Uterus (tissue), 4 donors: ENCODE results near the gene KRTAP23-1. TPM values are rescaled to one million over a fixed set of nuclear protein-coding genes. Genes with fewer than 3 reads are reported as not detected.

Experiments used
- DNase-seq, 2 donors: peaks; one replicate each; pipeline ENCODE4 v3.0.0-alpha.2; 2019 to 2020
- H3K27ac ChIP-seq, 2 donors: fragments of 200-600 bp; sonication (generic); 1 replicate in 1 of 2; 2 replicates in 1 of 2; pipeline ENCODE4 v1.5.1; 2016 to 2018
- H3K27me3 ChIP-seq, 2 donors: fragments of 200-600 bp; sonication (generic); one replicate each; pipeline ENCODE4 v1.5.1; 2018 to 2019; ENCODE audit warnings: control low read depth in 1 of 2
- H3K36me3 ChIP-seq, 2 donors: fragments of 200-600 bp; sonication (generic); one replicate each; pipeline ENCODE4 v1.5.1; 2019; ENCODE audit warnings: control low read depth in 1 of 2
- H3K4me1 ChIP-seq, 2 donors: fragments of 200-600 bp; sonication (generic); one replicate each; pipeline ENCODE4 v1.5.1; 2018 to 2019; ENCODE audit warnings: control low read depth in 1 of 2
- H3K4me3 ChIP-seq, 2 donors: fragments of 200-600 bp; sonication (generic); 1 replicate in 1 of 2; 2 replicates in 1 of 2; pipeline ENCODE4 v1.5.1; 2018 to 2019; ENCODE audit warnings: mild to moderate bottlenecking in 1 of 2
- H3K9me3 ChIP-seq, 2 donors: fragments of 200-600 bp; sonication (generic); one replicate each; pipeline ENCODE4 v1.5.1; 2019; ENCODE audit warnings: control low read depth in 1 of 2
- CTCF ChIP-seq, 4 experiments: fragments of 200-600 bp in 2 of 4; fragments of 450-650 bp in 2 of 4; sonication (generic) in 2 of 4; IDR thresholded peaks; one replicate each; pipeline ENCODE4 v1.5.1; 2016 to 2019; ENCODE audit warnings: antibody characterized with exemption in 4 of 4, mild to moderate bottlenecking in 2 of 4, moderate library complexity in 1 of 4
- POLR2A ChIP-seq, 2 donors: fragments of 450-650 bp; IDR thresholded peaks; one replicate each; pipeline ENCODE4 v1.6.1; 2016; ENCODE audit warnings: antibody characterized with exemption in 2 of 2, mild to moderate bottlenecking in 1 of 2, moderate library complexity in 1 of 2
- intact Hi-C: fragments of 100-400 bp; cut with DNase I; formaldehyde crosslinking; loops from one replicate; pipeline ENCODE4 v1.15.1; 2023; ENCODE audit warnings: low total_unique reads
- total RNA-seq, 4 donors: library from RNA; depleted of rRNA in 3 of 4; stranded (reverse); fragments of >200 nt in 3 of 4; gene quantifications; one replicate each; pipeline versions ENCODE4 v1.1.0 to v1.2.4, GENCODE V29; 2014 to 2023
- donor health status: DM: yes; HTN: yes; CAD: no.

Gene KRTAP23-1
- total RNA-seq, 4 donors from 2014 or later = not detected

DNA sequence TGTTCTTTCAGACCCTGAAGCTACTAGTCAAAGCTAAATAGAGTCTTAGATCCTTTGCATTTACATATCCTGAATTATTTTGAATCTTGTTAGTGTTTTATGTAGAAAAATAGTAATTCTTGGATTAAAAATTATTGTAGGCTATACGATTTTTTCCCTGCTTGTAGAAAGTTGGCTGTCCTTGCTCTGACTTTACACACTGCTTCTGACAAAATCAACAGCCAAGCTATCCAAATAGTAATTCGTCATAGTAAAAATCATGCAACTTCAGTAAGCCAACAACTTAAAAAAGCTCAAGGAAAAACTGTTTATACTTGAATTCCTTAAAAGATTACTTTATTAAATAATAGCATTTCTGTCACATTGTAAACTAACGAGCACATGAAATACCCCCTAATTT is 7.5 kb upstream of the KRTAP23-1 start:
- no peak overlapping the region for H3K27ac ChIP-seq
- no peak for TF ChIP-seq CTCF (IDR thresholded peaks at IDR 0.05)
- no peak for TF ChIP-seq POLR2A (IDR thresholded peaks at IDR 0.05)
- intact Hi-C loops = no loop called here
- H3K9me3 ChIP-seq = no peaks in the 10 kb centered on the region
- no peaks in the 10 kb centered on the region for H3K36me3 ChIP-seq
- no peaks in the 10 kb centered on the region for H3K27me3 ChIP-seq
- H3K4me3 ChIP-seq = no peak overlapping the region
- H3K4me1 ChIP-seq = no peaks in the 10 kb centered on the region
- no peak for DNase-seq

GRCh38 chr21:30354308-30355005 is 6.1 kb upstream of the KRTAP23-1 start:
- no peak for TF ChIP-seq POLR2A (IDR thresholded peaks at IDR 0.05)
- no peak for TF ChIP-seq CTCF (IDR thresholded peaks at IDR 0.05)
- Histone ChIP-seq H3K36me3 (no peaks in the 10 kb centered on the region), H3K27me3 (no peaks in the 10 kb centered on the region), H3K4me1 (no peaks in the 10 kb centered on the region), H3K4me3 (no peak overlapping the region), H3K9me3 (no peaks in the 10 kb centered on the region), H3K27ac (no peak overlapping the region)
- no peak for DNase-seq
- intact Hi-C loops = no loop called here

GRCh38 chr21:30351534-30351933 is 3.1 kb upstream of the KRTAP23-1 start:
- H3K27ac ChIP-seq = no peak overlapping the region
- no peaks in the 10 kb centered on the region for H3K27me3 ChIP-seq
- H3K9me3 ChIP-seq = no peaks in the 10 kb centered on the region
- no peak overlapping the region for H3K4me3 ChIP-seq
- TF ChIP-seq CTCF (IDR thresholded peaks at IDR 0.05) (no peak), POLR2A (IDR thresholded peaks at IDR 0.05) (no peak)
- no peaks in the 10 kb centered on the region for H3K36me3 ChIP-seq
- no peaks in the 10 kb centered on the region for H3K4me1 ChIP-seq
- DNase-seq = no peak
- intact Hi-C loops = no loop called here

GRCh38 chr21:30349572-30349971 is 1.2 kb upstream of the KRTAP23-1 start:
- no peak for TF ChIP-seq CTCF (IDR thresholded peaks at IDR 0.05)
- TF ChIP-seq POLR2A (IDR thresholded peaks at IDR 0.05) = no peak
- H3K27me3 ChIP-seq = no peaks in the 10 kb centered on the region
- DNase-seq = no peak
- H3K9me3 ChIP-seq = no peaks in the 10 kb centered on the region
- H3K36me3 ChIP-seq = no peaks in the 10 kb centered on the region
- intact Hi-C loops = no loop called here
- no peak overlapping the region for H3K4me3 ChIP-seq
- no peaks in the 10 kb centered on the region for H3K4me1 ChIP-seq
- no peak overlapping the region for H3K27ac ChIP-seq

DNA sequence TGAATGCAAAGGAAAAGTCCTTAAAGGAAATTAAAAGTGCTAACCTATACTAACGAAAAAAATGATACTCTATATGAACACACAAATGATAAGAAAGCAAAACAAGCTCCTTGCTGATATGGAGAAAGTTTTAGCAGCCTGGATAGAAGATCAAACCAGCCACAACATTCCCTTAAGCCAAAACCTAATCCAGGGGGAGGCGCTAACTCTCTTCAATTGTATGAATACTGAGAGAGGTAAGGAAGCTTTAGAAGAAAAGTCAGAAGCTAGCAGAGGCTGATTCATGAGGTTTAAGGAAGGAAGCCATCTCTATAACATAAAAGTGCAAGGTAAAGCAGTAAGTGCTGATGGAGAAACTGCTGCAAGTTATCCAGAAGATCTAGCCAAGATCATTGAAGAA is 3.4 kb downstream of the KRTAP23-1 start:
- TF ChIP-seq CTCF (IDR thresholded peaks at IDR 0.05) (no peak), POLR2A (IDR thresholded peaks at IDR 0.05) (no peak)
- Histone ChIP-seq H3K27me3 (no peaks in the 10 kb centered on the region), H3K27ac (no peak overlapping the region), H3K4me1 (no peaks in the 10 kb centered on the region), H3K9me3 (no peaks in the 10 kb centered on the region), H3K4me3 (no peak overlapping the region), H3K36me3 (no peaks in the 10 kb centered on the region)
- DNase-seq = no peak
- intact Hi-C loops = no loop called here
